Tibial nerve (tissue), 3 donors: ENCODE data around the gene AMDHD1.

ENCODE experiments used
- CTCF ChIP-seq, 5 experiments: fragments of 200-600 bp in 3 of 5; fragments of 450-650 bp in 2 of 5; sonication (generic) in 3 of 5; IDR thresholded peaks; one replicate each; pipeline ENCODE4 v1.5.1; 2016 to 2019; ENCODE audit warnings: antibody characterized with exemption in 5 of 5, mild to moderate bottlenecking in 3 of 5, moderate library complexity in 2 of 5
- POLR2A ChIP-seq, 2 donors: fragments of 450-650 bp; IDR thresholded peaks; one replicate each; pipeline ENCODE4 v1.6.1; 2017; ENCODE audit warnings: antibody characterized with exemption in 2 of 2, mild to moderate bottlenecking in 2 of 2, moderate library complexity in 2 of 2

- no peak for TF ChIP-seq CTCF (IDR thresholded peaks at IDR 0.05)
- TF ChIP-seq POLR2A (IDR thresholded peaks at IDR 0.05) = no peak
Observed at GRCh38 chr12:95909871-95910270, 33.3 kb upstream of the AMDHD1 start.
